ENCODE results near the gene CFAP119.
A peak's percentile ranks its signal among the peaks of the same experiment; 100 is the strongest.

CFAP119 gene

GRCh38 chr16:30762991-30763725 is 1.3 kb upstream of the CFAP119 start:
- no peak for DNase-seq (ENCODE audit: low read depth in 2 of 2)

- no peak for DNase-seq (ENCODE audit: low read depth in 2 of 2)
Measured at GRCh38 chr16:30761427-30761927, 385 bp downstream of the CFAP119 start.

GRCh38 chr16:30760577-30761426 is 1.1 kb downstream of the CFAP119 start:
- no peak for DNase-seq (ENCODE audit: low read depth in 2 of 2)

DNA sequence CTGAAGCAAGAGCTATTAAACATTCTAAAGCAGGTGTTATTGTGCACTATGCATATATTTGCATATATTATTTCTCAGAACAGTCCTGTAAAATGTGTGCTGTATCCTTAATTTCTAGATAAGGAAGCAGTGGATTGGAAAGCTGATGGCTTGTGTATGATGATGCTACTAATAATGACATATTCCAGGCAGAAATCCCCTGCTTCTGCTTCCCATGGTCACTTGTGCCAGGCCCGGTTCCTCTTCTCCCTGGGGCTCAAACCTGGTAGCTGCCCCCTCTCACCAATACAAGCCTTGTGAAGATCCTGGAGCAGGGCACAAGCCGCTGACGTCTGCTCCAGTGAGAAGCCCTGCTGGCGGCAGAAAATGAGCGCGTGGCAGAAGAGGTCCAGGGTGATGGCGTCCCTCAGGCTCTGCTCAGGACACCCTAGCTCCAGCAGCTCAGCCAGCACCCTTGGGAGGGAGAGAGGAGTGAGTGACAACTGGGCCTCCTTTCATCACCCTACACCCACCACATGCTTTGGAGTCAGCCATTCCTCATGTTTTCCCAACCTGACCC is 1.8 kb downstream of the CFAP119 start:
- DNase-seq (ENCODE audit: low read depth in 2 of 2), result no peak

DNA sequence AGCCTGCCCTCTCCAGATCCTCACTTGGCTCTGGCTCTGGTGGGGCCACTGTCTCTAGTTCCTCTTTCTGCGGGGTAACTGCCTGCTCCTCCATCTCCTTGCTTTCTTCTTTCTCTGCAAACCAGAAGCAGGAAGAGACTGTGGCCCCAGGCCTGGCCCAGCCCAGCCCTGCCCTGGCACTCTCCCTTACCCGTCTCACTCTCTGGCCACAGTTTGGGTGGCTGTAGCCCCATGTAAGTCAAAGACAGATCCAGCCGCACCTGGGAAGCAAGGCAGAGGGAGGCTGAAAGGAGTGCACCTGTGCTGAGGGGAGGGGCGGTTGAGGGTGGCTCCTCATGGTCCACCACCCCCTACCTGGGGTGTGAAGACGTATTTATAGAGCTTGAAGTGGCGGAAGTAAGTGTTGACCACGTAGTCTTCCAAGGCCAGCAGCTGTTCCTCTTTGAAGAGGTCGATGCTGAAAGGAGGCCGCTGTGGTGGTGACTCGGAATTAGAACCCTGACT is 2.8 kb downstream of the CFAP119 start:
- no peak for DNase-seq (ENCODE audit: low read depth in 2 of 2)

DNA sequence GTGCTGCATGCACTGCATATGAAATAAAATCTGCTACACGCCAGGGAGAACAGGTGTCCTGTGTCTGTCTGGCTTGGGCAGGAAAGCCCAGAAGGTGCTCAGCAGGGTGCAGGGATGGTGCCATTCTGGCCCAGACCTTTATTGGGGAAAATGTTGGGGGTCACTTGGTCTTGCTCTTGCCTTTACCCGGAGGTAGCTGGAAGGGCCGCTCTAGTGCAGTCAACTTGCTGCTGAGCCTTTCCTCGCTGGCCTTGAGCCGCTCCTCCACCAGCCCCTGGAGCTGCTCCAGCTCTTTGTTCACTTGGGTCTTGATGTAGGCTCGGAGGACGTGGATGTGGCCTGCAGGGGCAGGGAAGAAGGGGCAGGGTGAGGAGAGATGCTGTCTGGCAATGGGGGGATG is 4.5 kb downstream of the CFAP119 start:
- DNase-seq (ENCODE audit: low read depth in 2 of 2), result no peak

DNA sequence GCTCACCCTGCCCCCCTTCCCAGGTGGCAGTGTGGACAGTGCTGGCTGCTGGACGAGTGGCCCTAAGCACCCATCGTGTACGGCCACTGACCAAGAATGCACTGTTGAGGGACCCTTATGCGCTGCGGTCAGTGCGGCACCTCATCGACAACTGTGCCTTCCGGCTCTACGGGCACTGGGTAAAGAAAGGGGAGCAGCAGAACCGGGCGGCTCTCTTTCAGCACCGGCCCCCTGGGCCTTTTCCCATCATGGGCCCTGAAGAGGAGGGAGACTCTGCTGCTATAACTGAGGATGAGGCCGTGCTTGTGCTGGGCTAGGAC is 5.1 kb downstream of the CFAP119 start:
- no peak for DNase-seq (ENCODE audit: low read depth in 2 of 2)

- DNase-seq (ENCODE audit: low read depth in 2 of 2), result no peak
Measured at GRCh38 chr16:30755955-30756780, 5.7 kb downstream of the CFAP119 start.

DNA sequence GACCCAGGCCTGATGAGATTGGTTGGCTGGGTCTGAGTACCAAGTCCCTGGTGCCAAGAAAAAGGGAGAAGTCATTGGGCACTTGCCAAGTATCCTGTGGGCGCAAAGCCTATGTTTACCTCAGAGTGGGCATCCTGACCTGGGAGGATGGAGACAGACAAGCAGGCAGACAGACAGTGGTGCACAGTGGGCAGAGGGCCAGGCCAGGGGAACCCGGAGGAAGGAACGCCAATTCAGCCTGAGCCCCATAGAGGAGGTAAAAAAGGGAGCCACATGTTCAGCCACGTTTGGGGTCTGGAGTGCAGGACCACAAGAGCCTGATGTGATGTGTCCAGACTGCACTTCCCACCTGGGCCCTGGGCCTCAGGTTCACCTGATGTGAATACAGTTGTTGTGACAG is 8.3 kb downstream of the CFAP119 start:
- no peak for DNase-seq (ENCODE audit: low read depth in 2 of 2)

- no peak for DNase-seq (ENCODE audit: low read depth in 2 of 2)
Measured at GRCh38 chr16:30750876-30751465, 10.9 kb downstream of the CFAP119 start.

GRCh38 chr16:30750201-30750600 is 11.7 kb downstream of the CFAP119 start:
- no peak for DNase-seq (ENCODE audit: low read depth in 2 of 2)

DNA sequence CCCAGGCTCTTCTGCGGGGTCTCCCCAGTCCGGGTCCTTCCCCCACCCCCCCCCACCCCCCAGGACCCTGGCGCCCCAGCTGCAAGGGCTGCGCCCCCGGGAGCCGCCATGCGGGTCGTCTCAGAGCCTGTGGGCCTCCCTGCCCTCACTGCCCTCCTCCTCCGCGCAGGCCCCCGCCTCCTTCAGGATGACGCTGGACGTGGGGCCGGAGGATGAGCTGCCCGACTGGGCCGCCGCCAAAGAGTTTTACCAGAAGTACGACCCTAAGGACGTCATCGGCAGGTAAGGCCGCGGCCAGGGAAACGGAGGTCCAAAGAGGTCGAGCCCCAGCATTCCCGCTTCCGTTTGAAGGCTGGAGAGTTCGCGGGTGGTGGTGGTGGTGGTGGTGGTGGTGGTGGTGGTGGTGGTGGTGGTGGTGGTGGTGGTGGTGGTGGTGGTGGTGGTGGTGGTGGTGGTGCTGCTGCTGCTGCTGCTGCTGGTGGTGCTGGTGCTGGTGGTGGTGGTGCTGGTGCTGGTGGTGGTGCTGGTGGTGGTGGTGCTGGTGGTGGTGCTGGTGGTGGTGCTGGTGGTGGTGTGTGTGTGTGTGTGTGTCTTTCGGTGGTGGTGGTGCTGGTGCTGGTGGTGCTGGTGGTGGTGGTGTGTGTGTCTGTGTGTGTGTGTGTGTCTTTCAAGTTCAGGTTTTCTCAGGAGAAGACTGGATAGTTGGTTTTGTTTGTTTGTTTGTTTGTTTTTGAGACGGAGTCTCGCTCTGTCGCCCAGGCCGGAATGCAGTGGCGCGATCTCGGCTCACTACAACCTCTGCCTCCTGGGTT is 13.0 kb downstream of the CFAP119 start:
- no peak for DNase-seq (ENCODE audit: low read depth in 2 of 2)

DNA sequence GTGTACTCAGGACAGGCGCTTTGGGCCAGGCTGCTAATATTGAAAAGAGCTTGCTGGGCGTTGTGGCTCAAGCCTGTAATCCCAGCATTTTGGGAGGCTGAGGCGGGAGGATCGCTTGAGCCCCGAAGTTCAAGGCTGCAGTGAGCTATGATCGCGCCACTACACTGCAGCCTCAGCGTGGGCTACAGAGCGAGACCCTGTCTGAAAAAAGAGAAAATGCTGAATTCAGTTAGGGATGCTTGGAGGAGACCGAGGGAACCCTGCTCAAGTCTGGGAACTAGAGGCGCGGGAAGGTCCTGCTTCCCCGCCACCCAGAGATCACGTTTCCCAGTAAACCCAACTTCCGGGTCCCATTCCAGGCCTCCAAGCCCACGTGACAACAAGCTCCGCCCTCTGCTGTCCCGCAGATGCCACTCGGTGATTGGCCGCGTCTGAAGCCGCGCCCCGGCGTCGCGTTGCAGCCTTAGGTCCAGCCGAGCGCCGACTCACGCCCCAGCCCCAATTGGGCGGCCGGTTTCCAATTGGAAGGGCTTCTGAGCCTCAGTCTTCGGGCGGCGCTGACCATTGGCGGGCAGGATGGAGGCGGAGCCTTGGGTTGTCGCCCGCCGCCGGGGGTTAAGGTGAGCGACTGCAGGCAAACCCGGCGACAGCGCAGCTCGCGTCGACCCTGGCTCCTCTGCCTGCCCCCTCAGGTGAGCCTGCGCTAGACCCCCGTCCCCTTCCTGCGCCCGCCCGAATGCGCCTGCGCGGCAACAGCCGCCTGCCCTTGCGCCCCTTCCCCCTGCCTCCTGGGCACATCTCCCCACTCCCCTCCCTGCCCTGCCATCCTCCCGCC is 13.8 kb downstream of the CFAP119 start, which contains the start of gene PHKG2:
PHKG2 (plus strand) TSS at position 627 of the 835 bp plus-strand sequence. CDS start 396 bp downstream, outside the sequence.
- DNase-seq (ENCODE audit: low read depth in 2 of 2), result peak; percentile 85 to 91

GRCh38 chr16:30747331-30747730 is 14.5 kb downstream of the CFAP119 start:
- DNase-seq (ENCODE audit: low read depth in 2 of 2), result no peak

- DNase-seq (ENCODE audit: low read depth in 2 of 2), result no peak
Measured at GRCh38 chr16:30746638-30747175, 15.2 kb downstream of the CFAP119 start.

- DNase-seq (ENCODE audit: low read depth in 2 of 2), result no peak
Measured at GRCh38 chr16:30745082-30745481, 16.8 kb downstream of the CFAP119 start.

- no peak for DNase-seq (ENCODE audit: low read depth in 2 of 2)
Measured at GRCh38 chr16:30744183-30744582, 17.7 kb downstream of the CFAP119 start.

DNA sequence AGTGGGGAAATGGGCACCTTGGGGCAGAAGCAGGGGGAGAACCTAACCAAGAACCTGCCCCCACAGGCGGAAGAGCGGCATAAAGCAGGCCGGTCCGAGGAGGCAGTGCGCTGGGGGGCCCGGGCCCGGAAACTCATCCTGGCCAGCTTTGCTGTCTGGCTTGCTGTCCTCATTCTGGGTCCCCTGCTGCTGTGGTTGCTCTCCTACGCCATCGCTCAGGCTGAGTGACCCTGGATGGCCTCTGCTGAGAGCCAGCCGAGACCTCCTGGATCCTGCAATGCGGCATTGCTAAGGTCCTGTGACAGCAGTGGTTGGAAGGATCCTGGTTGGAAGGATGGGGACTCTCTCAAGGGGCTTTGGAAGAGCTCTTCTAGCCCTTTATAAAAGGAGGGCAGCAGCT is 18.1 kb downstream of the CFAP119 start:
- DNase-seq (ENCODE audit: low read depth in 2 of 2), result no peak

DNA sequence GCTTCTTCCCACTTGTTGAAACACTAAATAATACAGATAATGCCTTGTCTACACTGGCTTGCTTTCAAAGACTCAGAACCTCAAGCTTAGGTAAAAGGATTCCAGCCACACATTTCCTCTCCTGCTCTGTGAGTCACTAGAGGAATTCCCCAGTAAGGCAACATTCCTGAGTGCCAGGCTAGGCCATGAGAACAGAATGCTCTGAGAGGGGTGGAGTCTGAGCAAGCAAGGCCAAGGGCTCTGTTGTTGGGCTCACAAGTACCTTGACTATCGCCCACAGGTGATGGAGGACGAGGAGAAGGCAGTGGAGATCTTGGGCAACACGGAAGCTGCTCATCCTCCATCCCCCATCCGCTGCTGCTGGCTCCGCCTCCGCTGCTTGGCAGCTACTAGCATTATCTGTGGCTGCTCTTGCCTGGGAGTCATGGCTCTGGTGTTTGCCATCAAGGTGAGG is 20.4 kb downstream of the CFAP119 start:
- no peak for DNase-seq (ENCODE audit: low read depth in 2 of 2)

Data from stimulated activated CD8-positive, alpha-beta memory T cell treated with anti-CD3 and anti-CD28 coated beads, Interleukin-7, amount 100 ng/mL, for 1 hour (primary cell).